Inflammatory macrophage (primary cell): ENCODE measurements around the gene AUTS2.

ENCODE experiments used
- DNase-seq, 2 donors: peaks; one replicate each; pipeline ENCODE4 v3.0.0-alpha.2; 2020 to 2022

Gene AUTS2

DNA sequence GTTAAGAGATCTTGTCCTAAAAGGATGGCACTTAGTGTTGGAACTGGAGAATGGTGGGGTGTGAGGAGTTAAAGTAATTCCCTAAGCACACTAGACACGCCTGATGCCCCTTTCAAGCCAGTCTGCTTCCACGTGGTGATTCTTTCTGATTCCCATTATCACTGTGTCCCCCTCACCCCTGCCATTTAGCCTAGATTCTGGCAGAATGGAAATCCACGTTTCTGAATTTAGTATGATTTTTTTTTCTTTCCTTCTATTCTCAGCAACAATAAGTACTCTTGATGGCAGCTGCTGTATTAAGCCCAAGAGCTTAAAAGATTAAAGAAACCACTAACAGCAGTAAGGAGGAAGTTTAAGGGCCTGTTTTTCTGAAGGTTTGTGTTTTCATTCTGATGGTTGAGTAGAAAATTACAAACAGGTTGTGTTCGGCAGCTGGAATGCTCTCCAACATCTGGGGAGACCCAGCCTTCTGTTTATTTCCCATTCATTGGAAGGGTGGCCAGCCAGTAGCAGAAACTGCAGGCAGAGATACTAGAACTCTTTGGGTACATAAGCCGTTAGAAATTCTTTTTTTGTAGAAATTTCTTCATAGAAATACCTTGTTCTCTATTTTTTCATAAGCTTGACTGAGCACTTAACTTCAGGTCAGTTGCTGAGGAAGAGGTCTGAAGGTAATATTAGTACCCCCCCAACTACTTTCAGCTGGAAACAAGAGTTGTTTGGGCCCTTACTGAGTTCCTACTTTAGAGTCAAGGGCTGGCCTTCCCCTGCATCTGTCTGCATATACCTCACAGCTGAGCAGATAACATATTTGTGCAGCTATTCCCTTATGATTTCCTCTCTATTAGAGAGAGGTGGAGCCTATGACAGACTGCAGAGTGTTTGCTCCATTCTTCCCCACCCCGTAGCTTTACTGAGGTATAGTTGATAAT lies 355.1 kb downstream of the AUTS2 start:
- no peak for DNase-seq

DNA sequence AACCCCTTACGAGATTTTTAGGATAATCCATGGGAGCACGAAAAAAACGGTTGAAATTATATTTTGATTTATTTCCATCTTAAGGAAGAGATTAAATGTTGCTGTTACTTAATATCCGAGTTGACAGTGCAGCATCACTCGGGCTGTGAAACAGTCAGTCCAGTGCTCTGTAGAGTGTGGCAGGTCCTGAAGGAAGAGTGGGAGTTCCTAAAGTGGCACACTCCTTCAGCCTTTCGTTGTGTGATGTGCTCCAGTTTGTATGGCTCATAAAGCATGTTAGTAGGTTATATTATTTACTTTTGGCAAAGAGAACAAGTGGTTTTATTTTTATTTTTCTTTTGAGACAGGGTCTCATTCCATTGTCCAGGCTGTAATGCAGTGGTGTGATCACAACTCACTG lies 358.3 kb downstream of the AUTS2 start:
- no peak for DNase-seq

DNA sequence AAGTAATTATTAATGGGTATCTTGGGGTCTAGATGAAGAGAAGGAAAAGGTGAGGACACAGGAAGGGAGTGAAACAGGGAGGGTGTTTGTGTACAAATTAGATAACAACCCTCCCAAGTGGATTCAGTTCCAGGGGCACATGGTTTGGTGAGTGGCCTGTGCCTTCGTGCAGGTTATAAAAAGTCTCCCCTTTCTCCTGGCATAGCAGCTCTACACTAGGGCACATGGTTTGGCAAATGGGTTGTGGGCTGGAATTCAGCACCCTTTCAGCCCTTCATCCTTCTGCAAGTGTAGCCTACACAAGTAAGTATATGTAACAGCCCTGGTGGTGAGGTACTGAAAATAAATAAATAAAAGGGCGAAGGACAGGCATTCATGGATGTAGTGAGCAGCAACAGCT lies 359.4 kb downstream of the AUTS2 start:
- DNase-seq: no peak

DNA sequence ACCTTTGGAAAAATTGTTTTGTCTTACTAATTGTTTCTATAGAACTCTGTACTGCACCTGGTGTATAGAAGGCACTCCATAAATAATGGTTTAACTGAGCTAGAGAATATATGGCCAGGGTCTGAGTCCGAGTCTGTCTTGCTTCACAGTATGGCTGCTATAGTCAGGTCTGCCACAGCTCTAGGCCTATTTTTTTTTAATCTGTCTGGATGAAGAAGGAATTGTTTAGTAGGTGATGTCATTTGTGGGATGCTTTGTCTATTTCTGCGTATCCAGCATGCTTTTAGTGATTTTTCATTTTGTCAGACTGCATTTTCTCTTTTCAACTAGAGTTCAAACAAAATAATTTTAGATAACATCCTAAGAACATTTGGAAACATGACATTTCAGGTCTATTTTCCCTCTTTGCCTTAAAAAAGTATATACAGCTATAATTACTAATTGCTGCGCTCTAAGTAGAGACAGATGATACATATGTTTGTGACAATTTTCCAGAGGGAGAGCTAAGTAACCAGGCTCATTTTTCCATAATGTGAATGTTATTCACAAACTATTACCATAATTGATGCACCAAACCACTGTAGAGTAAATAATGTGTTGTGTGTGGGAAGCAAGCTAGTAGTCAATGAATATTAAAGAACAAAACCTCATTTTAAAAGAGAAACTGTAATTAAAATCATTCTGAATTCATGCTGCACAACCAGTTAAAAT lies 361.7 kb downstream of the AUTS2 start:
- no peak for DNase-seq

DNA sequence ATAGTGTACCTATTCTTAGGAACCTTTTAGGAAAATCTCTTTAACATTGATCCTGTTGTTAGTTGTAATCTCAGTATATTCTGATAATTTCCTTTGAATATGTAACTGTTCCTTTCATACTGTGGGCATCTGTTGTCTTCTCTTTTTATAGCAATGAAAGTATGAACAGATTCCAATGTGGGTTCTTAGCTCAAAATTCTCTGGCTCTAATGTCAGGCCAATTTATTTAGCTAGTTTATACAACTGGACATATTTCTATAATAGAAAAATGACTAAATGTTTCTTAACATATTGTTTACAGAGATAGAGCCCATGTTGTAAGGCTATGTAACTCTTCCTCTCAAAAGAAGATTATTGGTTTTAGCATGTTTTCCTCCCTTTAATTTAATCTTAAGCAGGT lies 363.2 kb downstream of the AUTS2 start:
- DNase-seq: no peak

DNA sequence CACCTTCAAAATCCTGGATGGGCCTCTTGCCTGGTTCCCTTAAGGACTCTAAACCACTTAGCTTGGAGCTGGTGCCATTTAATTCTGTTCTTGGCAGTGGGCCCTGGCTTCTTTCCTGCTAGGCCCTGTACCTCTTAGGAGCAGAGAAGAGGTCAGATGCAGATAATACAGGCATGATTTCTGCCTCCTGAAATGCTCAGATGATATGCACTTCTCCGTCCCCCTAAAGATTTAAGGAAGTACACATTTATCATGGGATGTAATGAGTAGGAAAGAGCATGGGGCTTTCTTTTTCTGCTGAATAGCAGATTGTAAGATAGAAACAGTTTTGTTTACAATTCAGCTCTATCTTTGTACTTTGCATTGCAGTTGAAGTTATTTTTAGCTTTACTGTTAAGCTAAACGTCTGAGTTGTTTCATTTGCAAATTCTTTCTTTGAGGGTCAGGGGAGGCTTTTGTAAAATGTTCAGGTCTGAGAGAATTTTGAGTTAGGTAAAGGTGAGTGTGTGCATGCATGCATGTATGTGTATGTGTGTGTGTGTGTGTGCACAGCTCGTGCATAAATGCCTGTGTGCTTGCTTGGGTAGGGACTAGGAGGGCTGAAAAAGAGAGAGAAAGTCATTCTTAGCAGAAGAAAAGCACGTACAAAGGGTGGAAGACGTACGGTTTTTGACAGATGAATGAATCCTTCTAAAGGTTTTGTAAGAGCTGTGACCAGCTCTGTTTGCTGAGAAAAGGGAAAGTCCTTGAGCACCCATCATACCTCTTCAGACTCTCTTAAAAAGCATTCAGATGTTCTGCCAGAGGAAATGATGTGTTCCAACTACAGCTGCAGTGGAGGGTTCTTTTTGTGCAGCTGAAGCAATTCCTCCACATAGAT lies 364.2 kb downstream of the AUTS2 start:
- peak; percentile 1 to 12 for DNase-seq

DNA sequence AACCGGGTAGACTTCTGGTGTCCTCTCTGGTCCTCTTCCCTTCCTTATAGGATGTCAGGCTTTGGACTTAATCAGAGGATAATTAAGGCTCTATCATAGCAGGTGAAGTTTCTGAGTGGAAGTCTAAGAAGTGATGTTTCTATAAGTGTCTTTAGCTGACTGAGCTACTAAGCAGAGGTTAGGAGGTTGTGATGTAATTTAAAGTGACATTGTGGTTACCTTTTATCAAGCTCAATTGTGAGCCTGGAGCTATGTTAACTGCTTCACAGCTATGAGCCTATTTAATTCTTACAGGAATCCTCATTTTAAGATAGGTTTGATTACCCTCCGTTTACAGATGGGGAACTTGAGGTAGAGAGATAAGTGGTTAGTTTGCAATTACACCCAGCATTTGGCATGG lies 365.1 kb downstream of the AUTS2 start:
- no peak for DNase-seq

DNA sequence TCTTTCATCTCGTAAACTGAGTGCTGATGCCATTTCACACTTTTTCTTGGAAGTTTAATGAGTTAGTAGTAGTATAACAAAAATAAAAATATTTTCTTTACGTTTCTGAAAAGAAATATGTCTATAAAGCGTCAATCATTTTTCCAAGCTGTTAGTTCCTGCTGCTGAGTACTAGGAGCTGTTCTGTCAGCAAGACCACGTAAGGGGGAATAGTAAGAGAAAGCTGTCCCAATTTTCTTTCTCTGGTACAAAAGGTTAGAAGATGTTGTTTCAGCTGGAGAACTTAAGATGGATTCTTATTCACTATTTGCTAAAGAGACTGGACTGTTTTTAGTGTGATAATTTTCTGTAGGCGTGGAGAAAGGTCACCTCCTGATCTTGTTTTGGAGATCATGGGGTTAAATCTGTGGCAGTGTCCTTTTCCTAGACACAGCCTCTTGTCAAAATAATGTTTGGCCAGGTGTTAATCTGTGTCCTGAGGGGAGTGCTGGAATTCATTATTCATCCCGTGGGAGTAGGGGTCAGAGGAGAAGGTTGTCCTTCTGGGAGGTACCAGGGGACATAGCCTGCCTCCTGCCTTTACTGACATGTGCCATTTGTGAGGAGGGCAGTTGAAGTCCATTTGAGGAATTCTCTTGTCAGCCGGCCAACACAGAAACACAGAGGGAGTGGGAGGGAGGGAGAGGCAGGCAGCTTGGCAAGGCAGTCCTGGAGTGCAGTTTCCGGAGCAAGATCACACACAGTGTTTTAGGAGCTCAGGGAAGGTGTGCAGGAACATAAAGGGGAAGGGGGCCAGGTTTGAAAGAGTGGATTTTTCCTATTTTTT lies 368.7 kb downstream of the AUTS2 start:
- no peak for DNase-seq

DNA sequence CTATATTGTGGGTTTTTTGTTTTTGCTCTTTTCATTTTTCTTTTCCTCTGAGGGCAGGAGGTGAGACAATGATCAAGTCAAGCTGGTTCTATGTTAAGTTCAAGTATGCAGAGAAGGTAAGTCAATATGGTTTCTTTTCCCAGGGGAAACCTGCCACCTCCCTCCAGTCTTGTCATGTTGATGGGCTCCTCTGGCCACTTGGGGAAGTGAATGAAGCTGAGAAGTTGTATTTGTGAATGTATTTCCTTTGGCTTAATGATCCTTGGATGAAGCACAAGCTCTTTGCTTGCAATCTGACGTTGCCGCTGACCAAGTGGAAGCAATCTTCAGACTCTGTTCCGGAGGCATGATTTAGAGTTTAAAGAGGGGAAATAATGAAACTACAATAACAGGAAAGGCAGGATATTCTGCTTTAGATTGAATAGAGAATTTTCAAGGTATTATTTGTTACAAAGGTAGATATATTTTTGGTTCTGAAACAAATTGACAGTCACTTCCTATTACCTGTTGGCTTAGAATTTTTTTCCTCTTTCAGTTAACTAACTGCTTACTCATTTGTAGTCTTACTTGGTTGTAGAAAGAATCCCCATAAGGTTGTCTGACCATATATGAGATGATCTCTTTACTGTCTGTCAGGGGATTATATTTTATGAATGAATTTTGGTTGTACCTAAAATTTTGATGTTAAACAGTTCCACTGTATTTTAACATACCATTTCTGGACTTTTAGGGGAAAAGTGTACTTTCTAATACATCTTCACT lies 369.6 kb downstream of the AUTS2 start:
- no peak for DNase-seq

DNA sequence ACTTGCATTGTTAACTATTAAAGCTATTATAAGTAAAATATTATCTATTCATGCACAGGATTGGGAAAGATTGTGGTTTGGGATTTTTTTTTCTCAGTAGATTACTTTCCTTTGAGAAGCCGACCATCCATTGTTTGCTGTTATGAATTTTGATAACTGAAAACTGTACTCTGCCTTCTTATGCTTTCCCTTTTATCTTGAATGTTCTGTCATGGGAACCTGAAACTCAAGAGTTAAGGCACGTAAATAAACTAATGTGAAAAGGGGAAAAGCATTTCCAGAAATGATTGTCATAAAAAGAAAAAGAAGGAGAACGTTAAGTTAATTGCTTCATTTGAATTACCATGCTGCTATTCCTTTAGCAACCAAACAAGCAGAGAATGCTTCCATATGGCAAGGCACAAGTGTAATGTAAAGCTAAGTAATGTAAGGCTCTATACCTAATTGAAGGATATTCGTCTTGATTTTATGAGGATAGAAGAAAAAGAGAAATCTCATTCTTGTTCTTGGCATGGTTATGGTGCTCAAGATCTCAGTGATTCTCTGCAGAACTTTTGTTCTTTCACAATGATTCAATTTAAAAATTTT lies 370.8 kb downstream of the AUTS2 start:
- DNase-seq: no peak

DNA sequence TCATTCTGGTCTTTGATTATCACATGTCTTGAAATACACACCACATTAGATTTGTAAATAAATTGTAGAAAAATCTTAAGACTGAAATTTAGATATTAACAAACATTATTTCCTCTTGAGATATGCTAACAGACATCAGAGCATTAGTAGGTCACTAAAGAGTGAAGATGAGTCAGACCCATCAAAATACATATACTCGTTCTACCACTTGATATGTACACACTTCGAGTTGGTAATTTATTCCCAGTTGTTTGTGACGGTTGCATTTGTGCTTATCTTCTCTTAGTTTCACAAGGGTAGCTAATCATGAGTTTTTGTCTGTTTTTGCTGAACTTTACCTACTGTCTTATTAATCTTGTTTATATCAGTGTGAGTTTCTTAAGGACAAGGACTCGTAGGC lies 383.4 kb downstream of the AUTS2 start:
- no peak for DNase-seq

DNA sequence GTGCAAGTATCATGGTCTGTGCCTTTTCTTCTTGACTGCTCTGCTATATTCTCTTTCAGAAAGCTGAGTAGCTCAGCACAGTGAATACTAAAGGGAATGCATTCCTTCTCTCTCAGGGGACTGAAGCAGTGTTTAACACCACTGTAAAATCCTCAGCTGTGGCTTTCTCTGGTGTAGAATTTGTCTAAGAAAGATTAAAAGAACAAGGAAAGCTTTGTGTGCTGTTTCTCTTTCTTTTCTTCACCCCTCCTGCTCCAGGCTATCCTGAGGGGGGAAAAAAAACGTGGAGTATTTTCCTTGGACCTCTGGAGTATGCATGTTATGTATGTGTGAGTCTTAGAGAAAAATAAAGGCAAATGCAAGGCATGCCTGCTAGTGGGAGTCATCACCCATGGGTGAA lies 383.9 kb downstream of the AUTS2 start:
- no peak for DNase-seq

DNA sequence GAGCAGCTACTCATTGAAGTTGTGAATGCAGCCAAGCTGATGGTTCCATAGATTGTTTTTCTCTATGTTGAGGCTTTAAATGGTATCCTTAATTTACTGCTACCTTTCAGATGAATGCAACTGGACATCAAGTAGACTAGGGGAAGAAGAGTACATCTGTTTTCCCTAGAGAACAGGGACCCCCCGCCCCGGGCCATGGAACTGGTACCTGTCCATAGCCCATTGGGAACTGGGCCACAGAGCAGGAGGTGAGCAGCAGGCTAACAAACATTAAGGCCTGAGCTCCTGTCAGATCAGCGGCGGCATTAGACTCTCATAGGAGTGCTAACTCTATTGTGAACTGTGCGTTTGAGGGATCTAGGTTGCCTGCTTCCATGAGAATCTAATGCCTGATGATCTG lies 391.3 kb downstream of the AUTS2 start:
- no peak for DNase-seq

DNA sequence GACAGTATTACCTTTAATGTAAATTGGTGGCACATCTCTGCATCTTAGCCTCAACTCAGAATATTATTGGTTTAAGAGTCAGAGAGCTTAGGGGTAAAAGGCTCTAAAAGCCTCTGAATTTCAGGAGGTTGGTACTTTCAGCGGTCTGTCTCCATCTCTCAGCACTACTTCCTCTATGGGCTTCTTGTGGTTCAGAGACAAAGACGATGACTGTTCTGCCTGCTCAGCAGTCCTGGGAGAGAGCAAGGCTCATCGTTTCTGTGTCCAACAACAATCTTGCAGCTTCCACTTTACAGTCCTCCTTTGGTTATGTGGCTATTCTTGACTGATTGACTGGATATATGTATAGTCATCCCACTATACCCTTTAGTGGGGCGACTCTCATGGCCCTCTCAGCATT lies 394.7 kb downstream of the AUTS2 start:
- DNase-seq: peak in 1 of 2 donors; percentile 43

DNA sequence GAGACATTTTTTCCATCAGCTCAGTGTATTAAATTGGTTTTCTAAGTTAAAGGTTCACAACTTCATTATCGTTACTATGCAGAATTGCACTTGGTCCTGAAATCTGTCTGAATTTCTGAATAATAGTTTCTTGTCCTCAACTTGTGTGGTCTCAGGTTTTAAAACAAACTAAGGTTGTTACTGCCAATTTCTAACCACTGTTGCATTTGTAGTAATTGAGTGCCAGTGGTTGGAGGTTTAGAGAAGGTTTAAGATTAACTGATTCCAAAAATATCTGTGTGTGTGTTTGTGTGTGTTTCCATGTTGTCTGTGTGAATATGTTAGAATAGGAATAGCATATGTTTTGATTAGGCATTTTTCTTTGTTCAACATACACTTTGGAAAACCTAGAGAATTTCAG lies 395.9 kb downstream of the AUTS2 start:
- no peak for DNase-seq

DNA sequence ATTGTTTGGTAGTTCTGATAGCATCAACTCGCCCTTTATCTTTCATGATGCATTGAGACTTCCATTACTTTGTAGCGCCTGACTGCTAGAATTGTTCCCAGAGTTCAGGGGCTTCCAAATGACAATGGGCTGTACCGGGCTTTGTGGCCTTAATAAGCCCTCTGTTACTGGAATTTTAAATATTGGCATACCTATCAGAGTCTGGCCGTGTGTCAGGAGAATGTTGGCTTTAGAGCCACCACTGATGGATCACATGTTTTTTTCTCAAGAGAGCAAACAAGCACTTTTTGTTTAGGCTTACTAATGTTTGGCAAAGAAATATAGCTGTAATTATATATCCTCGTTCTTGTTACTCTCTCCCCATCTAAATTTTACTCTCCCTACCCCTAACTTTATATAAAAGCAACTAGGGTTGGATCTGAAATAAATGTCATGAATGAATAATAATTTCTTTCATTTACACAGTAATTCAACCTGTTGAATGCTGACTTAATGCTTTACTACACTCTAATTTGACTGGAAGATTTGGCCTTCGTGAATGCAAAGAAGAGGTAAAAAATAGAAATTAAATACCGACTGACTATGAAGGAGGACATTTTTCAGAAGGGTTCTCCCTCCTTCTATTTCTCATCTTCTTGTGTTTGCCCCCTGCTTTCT lies 396.7 kb downstream of the AUTS2 start:
- no peak for DNase-seq

DNA sequence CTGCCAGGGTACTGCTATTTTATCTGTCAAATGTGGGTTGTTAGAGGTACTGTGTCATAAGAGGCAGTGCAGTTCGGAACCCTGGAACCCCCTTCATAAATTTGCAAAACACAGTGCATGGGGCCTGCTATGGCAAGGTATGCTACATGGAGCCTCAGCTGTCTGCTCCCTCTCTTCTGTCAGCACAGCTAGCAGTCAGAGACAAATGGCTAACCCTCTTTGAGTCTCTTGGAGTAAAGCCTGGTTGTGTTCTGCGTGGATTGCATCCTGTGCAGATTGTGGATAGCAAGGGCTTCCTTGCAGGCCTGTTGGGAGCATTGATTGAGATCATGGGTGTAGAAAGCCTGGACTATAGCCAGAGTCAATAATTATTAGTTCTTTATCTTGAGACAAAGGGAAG lies 397.8 kb downstream of the AUTS2 start:
- no peak for DNase-seq

DNA sequence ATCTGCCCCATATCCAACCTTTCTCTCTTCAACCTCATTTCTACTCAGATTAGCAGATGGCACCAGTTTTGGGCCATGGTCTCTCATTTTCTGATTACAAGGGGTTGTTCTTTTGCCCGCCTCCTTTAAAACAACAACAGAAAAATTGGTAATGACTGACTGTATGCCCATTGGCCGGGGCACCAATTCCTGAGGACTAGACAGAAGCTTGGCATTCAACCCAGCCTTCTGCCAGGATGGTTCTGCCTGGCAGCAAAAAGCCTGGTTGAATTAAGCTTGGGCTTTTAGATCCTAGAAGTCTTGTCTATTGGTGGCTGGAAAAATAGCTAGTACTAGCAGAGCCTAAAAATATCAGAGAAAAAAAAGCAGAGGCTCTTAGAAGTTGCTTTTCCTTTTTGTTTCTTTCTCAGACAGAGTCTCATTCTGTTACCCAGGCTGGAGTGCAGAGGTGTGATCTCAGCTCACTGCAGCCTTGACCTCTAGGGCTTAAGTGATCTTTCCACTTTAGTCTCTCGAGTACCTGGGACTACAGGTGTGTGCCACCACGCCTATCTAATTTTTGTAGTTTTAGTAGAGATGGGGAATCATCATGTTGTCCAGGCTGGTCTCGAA lies 402.6 kb downstream of the AUTS2 start:
- no peak for DNase-seq

DNA sequence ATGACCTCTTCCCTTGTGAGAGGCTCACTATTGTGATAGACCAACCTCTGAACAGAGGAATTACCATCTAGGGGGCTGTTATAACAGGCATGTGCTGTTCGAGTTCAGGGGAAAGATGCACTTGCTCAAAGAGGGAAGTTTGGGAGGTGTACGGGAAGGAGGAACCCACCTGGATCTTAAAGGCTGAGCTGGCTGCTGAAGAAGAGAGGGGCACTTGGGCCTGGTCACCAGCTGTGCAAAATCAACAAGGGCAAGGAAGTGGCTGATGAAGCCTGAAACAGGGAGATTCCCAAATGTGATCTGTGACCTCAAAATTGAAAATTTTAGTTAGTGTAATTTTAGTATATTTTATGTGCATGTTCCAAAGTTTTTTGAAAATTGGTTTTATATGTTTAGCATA lies 407.2 kb downstream of the AUTS2 start:
- no peak for DNase-seq

DNA sequence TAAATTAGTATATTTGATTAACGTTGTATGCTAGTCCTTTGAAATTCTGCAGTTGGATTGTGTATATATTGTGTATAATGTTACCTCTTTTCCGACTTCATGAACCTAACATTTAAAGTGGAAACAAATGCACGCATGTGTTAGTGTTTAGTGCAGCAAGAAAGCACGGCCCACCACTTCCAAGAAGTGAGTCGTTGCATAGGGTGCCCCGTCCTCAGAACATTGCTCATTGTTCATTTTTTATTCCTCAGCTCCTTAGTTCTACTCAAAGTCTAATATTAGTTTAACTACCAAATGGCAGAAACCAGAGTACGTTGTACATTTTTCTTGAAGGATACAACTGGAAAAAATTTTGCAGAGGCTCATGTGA lies 407.6 kb downstream of the AUTS2 start:
- no peak for DNase-seq
